GM12892 (cell line): ENCODE data around the gene NFATC2.

Experiments used
- DNase-seq: peaks from one replicate; pipeline ENCODE4 v3.0.0; 2011; ENCODE audit not compliant: insufficient read length
- FAIRE-seq: peaks from 2 replicates; lab custom pipeline; 2011; peaks lifted over from hg19 to GRCh38; lab: Jason Lieb, UNC
- POLR2A ChIP-seq: IDR thresholded peaks from 2 replicates; pipeline ENCODE4 v1.6.1; 2011; ENCODE audit warnings: low read depth, low read length, control low read depth
- POLR2AphosphoS5 ChIP-seq: IDR thresholded peaks from 2 replicates; pipeline ENCODE4 v1.6.1; 2011; ENCODE audit warnings: low read depth, low read length, control low read depth
- TAF1 ChIP-seq: IDR thresholded peaks from 2 replicates; pipeline ENCODE4 v1.6.1; 2011; ENCODE audit warnings: low read depth, mild to moderate bottlenecking, control low read depth, low read length, borderline replicate concordance

NFATC2 gene

DNA sequence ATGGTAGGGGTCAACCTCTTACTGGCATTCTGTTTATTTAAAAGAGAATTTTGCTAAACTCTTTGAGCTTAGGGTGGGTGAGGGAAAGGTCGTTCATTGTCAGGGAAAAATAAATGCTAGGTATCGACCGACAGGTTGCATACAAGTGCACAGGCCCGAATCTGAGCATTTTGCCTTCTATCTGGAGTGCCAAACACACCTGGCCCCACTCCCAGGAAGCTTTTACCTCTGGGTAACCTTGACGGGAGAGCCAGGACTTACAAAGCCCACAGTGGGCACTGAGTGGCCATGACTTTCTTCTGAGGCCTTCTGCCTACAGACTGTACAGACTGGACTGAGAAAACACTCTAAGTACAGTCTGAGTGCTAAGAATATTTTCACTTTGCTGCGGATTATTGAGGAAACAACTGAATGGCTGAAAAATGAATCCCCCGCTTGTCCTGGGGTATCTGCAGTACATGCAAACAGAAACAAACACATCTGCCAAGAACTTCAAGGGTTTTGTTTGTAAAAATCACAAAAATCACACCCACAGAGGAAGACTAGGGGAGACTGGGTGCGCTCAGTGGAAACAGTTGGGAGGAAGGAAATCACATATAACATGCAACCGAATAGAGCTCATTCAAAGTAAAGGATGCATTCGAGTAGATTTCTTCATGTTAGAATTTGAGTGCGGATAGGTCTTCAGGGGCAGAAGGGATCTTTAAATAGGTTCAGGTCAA, 152.8 kb downstream of the NFATC2 start:
- DNase-seq: no peak
- FAIRE-seq: no peak
- no peak for TF ChIP-seq POLR2AphosphoS5
- TF ChIP-seq POLR2A: no peak
- TF ChIP-seq TAF1: no peak

DNA sequence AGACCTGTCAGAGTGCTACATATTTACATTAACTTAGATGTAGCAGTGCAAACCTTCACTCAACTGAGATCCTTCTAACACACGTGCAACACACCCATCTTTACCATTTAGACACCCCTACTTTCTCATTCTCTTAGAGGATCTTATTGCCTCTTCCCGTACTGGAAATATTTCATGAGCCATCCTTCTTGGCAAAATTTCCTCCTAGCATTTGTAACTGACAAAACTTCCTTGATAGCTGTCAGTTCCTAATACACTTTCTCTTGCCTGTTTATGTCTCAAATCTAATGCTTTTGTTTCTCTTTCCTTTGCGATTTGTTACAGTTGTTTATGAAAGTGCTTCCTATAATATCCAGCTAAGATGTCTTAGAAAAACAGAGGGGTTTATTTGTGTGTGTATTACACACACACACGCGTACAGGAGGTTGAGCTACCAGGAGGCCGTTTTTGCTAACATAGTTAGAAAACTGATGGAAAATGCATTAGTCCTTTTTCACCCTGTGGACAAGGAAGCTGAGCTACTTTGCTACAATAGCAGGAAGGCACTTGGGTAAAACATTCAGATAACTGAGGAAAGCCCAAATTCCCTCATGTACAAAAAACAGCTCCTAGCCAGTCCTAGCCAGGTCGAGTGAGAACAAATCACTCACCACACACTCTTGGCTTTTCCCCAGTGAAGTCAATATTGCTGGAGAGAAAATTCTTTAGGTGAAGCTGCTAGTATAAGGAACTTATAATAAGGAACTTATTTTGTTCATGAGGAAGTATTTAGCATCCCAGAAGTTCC, 153.6 kb downstream of the NFATC2 start:
- TF ChIP-seq POLR2A: no peak
- no peak for TF ChIP-seq TAF1
- TF ChIP-seq POLR2AphosphoS5: no peak
- FAIRE-seq (no peak), DNase-seq (no peak)

DNA sequence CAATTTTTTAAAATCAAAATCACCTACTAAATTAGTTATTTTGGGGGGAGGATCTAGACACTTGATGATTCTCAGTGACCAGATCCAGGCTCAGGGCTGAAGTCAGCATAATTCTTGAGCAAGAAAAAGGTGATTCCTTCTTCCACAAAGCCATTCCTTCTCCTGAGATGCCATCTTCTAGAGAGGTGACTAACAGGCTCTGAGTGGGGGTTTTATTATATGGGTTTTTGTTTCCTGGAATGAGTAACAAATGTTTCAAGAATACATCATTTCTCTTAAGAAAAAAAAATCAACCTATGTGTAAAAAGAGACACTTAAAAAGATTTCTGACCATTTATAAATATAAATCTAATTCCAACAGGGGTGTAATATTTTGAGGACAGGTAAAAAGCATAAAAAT, 154.3 kb downstream of the NFATC2 start:
- no peak for DNase-seq
- FAIRE-seq: no peak
- TF ChIP-seq POLR2A (no peak), TAF1 (no peak), POLR2AphosphoS5 (no peak)

DNA sequence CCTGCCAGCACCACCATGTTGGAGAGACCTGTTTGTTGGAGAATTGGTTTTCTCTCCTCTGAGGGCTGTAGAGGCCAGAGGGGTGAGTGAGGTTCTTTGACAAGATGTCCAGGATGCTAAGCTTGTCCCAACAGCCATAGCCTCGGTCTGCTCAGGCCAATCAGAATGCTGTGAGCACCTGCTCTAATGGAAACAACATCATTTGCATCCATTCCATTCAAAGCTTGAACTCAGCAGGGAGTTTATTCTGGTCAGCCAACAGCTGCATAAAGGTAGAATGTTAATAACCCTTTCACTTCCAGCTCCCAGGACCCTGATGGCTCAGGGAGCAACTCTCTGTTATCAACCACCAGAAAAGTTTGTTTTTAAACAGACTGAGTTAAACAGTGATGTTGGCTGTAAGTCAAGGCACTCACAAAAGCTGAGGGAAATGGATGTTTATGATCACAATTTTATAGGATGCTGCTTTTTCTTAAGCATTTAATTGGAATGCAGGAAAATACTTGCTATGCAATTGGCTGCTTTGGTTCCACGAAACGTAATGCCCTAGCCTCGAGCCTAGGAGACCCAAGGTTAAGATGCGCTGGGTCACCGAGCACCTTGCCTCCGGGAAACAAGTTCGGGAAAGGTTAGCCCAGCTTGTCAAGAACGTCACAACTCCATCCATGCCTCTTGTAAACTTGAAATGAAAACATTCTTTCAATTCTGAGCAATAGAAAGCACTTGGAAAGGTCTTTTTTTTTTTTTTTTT, 155.2 kb downstream of the NFATC2 start:
- DNase-seq (no peak), FAIRE-seq (no peak)
- no peak for TF ChIP-seq TAF1
- TF ChIP-seq POLR2A: no peak

DNA sequence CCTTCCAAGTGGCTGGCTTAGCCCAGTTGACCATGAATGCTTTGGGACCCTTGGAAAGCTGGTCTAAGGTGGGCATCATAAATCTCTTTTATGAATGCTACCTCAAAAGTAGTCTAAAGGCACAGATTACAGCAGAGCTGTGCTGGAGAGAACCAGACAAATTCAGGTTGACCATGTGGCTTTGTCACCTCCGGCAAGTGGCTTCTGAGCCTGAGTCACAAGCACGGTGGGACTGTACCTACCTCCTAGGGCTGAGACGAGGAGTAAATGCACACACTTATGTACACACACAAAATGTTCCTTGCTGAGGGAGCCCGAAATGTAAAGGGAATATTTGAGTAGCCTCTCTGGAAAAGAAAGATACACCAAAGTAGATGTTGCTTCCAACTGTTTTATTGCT, 155.9 kb downstream of the NFATC2 start:
- DNase-seq (no peak), FAIRE-seq (no peak)
- TF ChIP-seq POLR2AphosphoS5 (no peak), POLR2A (no peak), TAF1 (no peak)

DNA sequence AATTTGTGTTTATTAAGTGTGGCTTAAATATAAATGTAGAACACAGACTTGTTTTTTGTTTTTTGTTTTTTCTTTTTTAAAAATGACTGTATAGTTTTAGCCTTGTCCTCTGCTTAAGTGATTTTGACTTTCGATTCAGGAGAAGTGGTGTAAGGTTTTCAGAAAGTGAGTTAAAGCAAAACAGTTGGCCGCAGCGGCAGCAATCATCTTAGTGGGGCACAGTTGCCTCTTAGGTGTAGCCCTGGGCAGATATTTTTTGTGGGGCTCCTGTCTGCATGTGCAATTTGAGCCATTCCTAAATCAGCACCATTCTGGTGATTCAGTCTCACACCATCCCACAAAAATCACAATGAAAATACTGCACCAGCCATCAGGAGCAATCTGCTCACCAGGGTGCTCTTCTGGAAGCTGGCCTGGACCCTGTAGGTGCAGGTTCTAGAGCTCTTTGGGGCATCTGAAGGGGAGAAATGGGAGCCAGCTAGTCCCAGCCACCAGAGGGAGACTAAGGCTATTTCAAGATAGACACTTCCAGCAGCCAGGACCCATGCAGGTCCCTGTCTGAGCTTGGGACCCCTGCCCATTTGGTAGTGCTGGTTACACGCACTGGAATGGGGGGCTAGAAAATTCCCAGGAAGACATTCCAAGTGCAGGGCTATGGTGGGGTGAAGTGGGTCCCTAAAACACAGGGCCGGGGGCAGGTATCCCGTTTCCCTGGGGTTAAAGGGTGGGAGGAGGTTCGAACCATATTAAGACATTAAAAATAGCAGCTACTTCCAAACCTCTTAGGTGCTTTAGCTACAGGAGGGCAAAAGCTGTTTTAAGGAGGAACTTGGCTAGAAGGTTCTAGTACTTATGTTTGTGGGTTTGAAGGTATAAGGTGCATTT, 156.6 kb downstream of the NFATC2 start:
- no peak for DNase-seq
- FAIRE-seq: no peak

DNA sequence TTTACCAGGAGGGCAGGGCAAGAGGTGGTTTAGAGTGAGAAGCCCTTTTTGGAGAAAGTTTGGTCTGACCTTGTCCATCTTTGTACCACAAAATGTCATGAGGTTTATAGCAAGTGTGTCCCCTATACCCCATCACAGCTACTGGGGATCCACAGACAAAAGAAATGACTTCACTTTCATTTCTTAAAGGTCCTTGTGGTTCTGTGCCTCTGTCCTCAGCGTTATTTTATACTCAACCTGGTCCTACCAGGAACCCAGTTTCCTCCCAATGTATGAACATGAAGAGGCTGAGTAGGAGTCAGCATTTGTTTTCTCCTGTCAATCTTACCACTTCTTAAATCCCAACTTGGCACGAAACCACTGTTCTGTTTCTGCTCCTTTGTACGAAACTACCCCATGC, 157.6 kb downstream of the NFATC2 start:
- TF ChIP-seq POLR2A: no peak
- no peak for DNase-seq
- FAIRE-seq: no peak

More for the DNA sequence above, 156.6 kb downstream of the NFATC2 start:
- TF ChIP-seq TAF1: no peak
- TF ChIP-seq POLR2A: no peak
- TF ChIP-seq POLR2AphosphoS5: no peak

DNA sequence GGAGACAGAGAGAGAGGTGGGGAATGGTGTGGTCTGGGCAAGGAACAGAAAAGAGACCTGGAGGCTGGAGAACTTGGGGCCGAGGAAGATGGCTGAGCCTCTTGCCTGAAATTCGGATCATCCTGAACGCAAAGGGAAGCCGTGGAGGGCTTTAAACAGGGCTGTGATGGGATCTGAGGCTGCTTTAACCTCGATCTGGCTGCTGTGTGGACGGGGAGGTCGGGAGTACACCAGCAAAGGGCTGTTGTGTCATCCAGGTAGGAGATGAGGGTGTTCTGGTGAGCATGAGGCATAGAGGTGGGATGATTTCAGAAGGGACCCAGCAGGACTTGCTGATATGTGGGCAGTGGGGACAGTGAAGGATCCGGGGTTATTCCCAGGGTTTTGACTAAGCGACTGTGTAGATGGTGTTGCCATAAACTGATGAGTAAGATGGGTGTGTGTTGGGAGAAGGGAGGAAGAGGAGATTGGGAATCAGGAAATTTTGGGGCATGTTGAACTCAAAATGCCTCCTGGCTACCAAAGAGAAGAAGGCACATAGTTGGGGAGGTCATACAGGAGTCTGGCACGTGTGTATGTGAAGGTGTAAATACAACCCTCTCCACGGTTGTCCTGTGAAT, 158.5 kb downstream of the NFATC2 start:
- no peak for TF ChIP-seq POLR2A
- no peak for DNase-seq
- FAIRE-seq: no peak

DNA sequence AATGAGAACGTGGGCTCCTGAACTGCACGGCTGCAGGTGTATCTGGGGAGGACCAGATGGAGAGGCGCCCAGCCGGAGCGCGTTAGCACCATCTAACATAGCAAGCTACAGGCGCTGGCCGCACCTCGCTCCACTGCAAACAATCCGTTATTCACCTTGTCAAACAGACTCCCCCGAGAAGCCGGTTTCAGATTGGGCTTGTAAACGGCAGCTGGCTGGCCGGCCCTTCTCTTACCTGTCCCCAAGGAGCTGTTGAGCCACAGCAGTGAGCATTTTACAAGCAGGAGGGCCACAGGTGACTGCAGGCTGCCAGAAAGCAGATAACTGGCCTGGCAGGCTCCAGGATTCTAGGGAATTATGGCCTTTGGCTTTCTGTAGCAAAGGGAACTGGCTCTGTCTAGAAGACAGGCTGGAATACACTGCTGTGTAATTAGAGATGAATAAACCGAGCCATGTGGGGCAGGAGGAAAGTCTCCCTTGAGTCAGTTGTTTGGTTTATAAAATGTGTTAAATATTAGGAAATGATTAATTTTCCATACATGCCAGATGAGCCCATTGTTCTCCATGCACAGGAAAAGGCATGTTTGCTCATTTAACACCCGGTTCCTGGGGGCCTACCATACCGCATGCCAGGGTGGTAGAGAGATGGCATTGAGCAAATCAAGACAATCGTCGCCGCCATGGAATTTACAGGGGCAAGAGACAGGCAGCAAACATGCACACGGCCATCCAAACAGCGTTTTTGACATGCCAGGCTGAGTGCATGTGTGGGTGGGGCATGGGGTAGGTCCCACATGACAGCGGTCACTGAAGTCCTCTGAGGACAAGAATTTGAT, 159.3 kb downstream of the NFATC2 start:
- DNase-seq: no peak
- TF ChIP-seq POLR2AphosphoS5 (no peak), POLR2A (no peak), TAF1 (no peak)

DNA sequence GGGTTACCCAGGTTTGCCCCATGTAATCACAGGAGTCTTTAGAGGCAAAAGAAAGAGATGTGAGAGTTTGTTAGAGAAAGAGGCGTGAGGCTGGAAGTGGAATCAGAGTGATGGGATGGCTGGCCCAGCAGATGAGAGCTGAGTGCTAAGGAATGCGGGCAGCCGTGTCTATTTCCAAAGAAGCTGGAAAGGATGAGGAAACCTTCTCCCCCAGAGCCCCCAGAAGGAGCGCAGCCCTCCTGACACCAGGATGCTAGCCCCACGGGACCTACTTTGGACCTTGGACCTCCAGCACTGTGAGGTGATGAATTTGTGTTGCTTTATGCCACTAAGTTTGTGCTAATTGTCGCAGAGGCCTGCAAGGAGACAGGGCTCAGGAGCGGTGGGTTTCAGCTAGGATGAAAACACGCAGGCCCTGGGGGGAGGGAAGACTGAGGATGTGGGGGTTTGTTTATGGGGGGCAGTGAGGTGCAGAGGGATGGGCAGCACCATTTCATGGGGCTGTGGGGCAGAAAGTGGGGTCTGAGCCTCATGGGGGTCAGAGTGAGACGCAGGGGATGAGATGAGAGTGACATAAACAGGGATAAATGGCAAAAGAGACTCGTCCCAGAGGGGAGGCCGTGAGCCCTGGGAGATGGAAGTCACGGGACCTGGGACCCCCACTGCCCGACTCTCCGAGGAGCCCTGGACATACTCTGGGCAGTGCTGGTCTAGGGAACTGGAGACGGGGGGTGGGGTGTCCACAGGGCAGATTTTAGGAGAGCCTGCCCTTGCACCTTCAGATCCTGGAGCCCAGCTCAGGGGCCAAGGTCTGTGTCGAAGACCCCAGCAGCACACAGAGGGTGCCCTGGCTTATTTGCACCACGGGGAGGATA, 160.2 kb downstream of the NFATC2 start:
- TF ChIP-seq TAF1 (no peak), POLR2A (no peak), POLR2AphosphoS5 (no peak)
- FAIRE-seq (no peak), DNase-seq (no peak)

More for the DNA sequence above, 159.3 kb downstream of the NFATC2 start:
- no peak for FAIRE-seq
